Spinal cord (tissue), 10 donors: Measurements from ENCODE around the gene MPG. TPM values are rescaled to one million over a fixed set of nuclear protein-coding genes. Genes with fewer than 3 reads are reported as not detected.

Experiments
- DNase-seq, 6 donors: peaks; one replicate each; pipeline versions ENCODE4 v3.0.0 to v3.0.0-alpha.2; 2013 to 2015; ENCODE audit warnings: low spot score in 6 of 6, low read depth in 4 of 6
- H3K27ac ChIP-seq: one replicate; pipeline ENCODE4 v1.5.1; 2013; ENCODE audit warnings: low read depth, low read length, control low read depth
- H3K27me3 ChIP-seq: one replicate; pipeline ENCODE4 v1.6.1; 2013; ENCODE audit warnings: low read length; ENCODE audit not compliant: control insufficient read depth, insufficient read depth
- H3K36me3 ChIP-seq: one replicate; pipeline ENCODE4 v1.6.1; 2013; ENCODE audit warnings: low read length; ENCODE audit not compliant: control insufficient read depth, insufficient read depth
- H3K4me1 ChIP-seq: one replicate; pipeline ENCODE4 v1.6.1; 2013; ENCODE audit warnings: low read length; ENCODE audit not compliant: control insufficient read depth, insufficient read depth
- H3K4me3 ChIP-seq: one replicate; pipeline ENCODE4 v1.5.1; 2013; ENCODE audit warnings: low read depth, low read length, control low read depth
- H3K9me3 ChIP-seq: one replicate; pipeline ENCODE4 v1.6.1; 2013; ENCODE audit warnings: low read length; ENCODE audit not compliant: control insufficient read depth, insufficient read depth
- WGBS: methylation state at CpG from one replicate; pipeline ENCODE4 v1.1.5; 2013; ENCODE audit warnings: missing lambda C conversion rate; ENCODE audit not compliant: insufficient coverage; 5-methylcytosine and 5-hydroxymethylcytosine counted together
- polyA plus RNA-seq, 2 donors: library from polyadenylated mRNA; unstranded; fragments of 120-200 nt; gene quantifications; one replicate each; pipeline ENCODE4 v1.2.1, GENCODE V29; 2013; ENCODE audit not compliant: insufficient read length in 2 of 2
- total RNA-seq, 2 donors: library from RNA; depleted of rRNA in 1 of 2; stranded (reverse); fragments of 120-200 nt in 1 of 2; fragments of >200 nt in 1 of 2; gene quantifications; one replicate each; pipeline versions ENCODE4 v1.2.3 to v1.2.4, GENCODE V29; 2013 to 2014
- donor health status: healthy.

MPG gene
- total and polyA plus RNA-seq, 4 donors: 43.8 to 54.2 (median 46.4) TPM

GRCh38 chr16:65745-66144 is 12.3 kb upstream of the MPG start:
- H3K36me3 ChIP-seq: peaks cover 47% of the 10 kb centered on the region
- H3K27ac ChIP-seq: peak overlapping the region; percentile 17
- no peaks in the 10 kb centered on the region for H3K9me3 ChIP-seq
- H3K4me1 ChIP-seq: peaks cover 59% of the 10 kb centered on the region
- 24% methylated on average over 17 of the region's 17 CpGs for WGBS
- peak in 2 of 6 donors; percentile 79 to 85 for DNase-seq
- no peak overlapping the region for H3K4me3 ChIP-seq
- peaks cover 7% of the 10 kb centered on the region for H3K27me3 ChIP-seq

DNA sequence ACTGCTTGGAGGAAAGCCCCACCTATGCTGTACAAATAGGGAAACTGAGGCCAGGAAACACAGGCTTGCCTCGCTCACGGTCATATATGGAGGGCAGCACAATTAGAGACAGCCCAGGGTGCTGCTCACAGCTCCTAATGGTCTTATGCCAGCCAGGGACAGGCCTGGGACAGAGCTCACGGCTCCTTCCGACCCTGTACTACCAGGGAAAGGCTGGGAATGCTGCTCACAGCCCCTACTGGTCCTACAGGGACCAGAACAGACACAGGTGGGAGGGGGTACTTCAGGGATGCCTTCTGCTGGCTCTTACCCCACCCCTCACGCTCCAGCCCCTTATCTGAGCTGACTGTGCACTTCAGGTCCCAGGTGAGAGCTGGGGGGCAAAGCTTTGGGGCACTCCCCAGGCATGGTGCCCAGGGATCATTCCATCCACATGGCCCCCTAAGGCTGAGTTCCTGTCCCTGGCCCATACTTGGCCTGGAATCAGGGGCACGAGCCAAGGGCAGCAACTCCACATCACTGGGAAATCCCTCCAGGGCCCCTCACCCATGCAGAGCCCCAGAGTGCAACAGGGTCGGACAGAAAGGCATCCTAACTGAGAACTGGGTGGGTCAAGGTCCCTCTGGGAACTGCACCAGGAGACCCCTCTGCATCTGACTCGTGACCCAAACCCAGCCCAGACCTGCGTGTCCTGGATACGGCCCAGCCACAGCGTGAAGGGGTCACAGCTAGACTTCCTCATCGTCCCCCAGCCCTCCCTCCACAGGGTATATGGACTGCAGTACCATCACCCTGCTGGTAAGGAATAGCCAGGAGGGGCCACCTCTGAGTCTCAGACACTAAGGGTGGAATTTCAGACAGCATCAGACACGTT is 11.5 kb upstream of the MPG start:
- H3K27ac ChIP-seq: peak overlapping the region; percentile 88
- H3K4me3 ChIP-seq: no peak overlapping the region
- DNase-seq: no peak
- 79% methylated on average over 11 of the region's 13 CpGs for WGBS
- H3K4me1 ChIP-seq: peaks cover 67% of the 10 kb centered on the region
- H3K27me3 ChIP-seq: peaks cover 14% of the 10 kb centered on the region
- H3K9me3 ChIP-seq: no peaks in the 10 kb centered on the region
- peaks cover 43% of the 10 kb centered on the region for H3K36me3 ChIP-seq

DNA sequence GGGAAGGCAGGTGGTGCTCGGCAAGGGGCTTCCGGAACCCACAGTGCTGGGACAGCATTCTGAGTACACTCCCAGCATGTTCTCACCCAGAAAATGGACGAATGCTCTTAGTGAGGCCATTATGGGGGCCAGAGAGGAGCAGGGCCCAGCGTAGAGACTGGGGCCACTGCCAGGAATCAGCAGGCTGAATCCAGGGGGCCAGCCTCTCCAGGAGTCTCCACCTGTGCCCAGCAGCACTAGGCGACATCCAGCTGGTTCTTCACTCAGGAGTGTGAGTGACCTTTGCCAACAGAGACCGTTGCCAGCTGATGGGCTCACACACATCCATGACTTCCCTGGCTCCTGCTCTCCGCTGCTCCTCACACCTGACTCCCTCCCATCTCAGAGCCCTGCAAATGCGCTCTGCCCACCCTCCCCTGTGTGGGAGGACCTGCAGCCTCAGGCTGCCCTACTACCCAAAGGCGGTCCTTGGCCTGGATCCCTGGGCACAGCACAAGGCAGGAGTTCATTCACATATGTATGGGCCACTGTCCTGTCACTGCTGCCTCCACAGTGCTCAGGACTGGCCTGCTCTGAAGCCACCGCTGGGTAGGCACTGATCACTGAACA is 10.7 kb upstream of the MPG start:
- Histone ChIP-seq H3K4me1 (peaks cover 72% of the 10 kb centered on the region), H3K9me3 (no peaks in the 10 kb centered on the region), H3K27me3 (peaks cover 14% of the 10 kb centered on the region), H3K4me3 (no peak overlapping the region), H3K27ac (peak overlapping the region; percentile 88), H3K36me3 (peaks cover 35% of the 10 kb centered on the region)
- no peak for DNase-seq
- WGBS: 64% methylated on average over 10 of the region's 10 CpGs

- peaks cover 78% of the 10 kb centered on the region for H3K4me1 ChIP-seq
- peaks cover 27% of the 10 kb centered on the region for H3K36me3 ChIP-seq
- WGBS: 56% methylated on average over 26 of the region's 27 CpGs
- H3K4me3 ChIP-seq: peak overlapping the region; percentile 7
- no peaks in the 10 kb centered on the region for H3K9me3 ChIP-seq
- H3K27me3 ChIP-seq: peaks cover 20% of the 10 kb centered on the region
- DNase-seq: peak in 2 of 6 donors; percentile 56 to 79
- peak overlapping the region; percentile 88 for H3K27ac ChIP-seq
Observed at GRCh38 chr16:67884-68789, 9.9 kb upstream of the MPG start.

DNA sequence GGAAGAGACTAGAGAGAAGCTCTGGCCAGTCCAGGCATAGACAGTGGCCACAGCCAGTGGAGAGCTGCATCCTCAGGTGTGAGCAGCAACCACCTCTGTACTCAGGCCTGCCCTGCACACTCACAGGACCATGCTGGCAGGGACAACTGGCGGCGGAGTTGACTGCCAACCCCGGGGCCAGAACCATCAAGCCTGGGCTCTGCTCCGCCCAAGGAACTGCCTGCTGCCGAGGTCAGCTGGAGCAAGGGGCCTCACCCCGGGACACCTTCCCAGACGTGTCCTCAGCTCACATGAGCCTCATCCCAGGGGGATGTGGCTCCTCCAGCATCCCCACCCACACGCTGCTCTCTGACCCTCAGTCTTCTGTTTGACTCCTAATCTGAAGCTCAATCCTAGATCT is 8.8 kb upstream of the MPG start:
- 74% methylated on average over 7 of the region's 8 CpGs for WGBS
- Histone ChIP-seq H3K4me3 (no peak overlapping the region), H3K9me3 (no peaks in the 10 kb centered on the region), H3K27me3 (peaks cover 27% of the 10 kb centered on the region), H3K27ac (peak overlapping the region; percentile 88), H3K4me1 (peaks cover 87% of the 10 kb centered on the region), H3K36me3 (peaks cover 16% of the 10 kb centered on the region)
- DNase-seq: no peak

DNA sequence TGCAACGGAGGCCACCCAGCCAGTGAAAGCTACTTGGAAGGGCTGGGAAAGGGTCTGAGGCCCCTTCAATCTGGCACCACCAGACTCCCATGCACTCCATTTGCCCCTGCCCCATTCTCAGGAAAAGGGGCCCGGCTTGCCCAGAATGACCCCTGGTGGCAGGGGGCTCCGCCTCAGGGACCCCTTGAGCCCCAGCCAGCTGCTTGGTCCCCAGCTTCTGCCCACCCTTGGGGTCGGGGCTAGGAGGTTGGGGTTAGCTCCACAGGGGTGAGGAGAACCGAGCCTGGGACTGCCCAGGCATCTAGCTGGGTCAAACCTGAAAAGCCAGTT is 6.8 kb upstream of the MPG start:
- Histone ChIP-seq H3K36me3 (peaks cover 9% of the 10 kb centered on the region), H3K9me3 (no peaks in the 10 kb centered on the region), H3K27me3 (peaks cover 27% of the 10 kb centered on the region), H3K4me3 (peak overlapping the region; percentile 57), H3K4me1 (peaks cover 93% of the 10 kb centered on the region), H3K27ac (peak overlapping the region; percentile 87)
- DNase-seq: no peak
- 54% methylated on average over 5 of the region's 5 CpGs for whole genome bisulfite sequencing

DNA sequence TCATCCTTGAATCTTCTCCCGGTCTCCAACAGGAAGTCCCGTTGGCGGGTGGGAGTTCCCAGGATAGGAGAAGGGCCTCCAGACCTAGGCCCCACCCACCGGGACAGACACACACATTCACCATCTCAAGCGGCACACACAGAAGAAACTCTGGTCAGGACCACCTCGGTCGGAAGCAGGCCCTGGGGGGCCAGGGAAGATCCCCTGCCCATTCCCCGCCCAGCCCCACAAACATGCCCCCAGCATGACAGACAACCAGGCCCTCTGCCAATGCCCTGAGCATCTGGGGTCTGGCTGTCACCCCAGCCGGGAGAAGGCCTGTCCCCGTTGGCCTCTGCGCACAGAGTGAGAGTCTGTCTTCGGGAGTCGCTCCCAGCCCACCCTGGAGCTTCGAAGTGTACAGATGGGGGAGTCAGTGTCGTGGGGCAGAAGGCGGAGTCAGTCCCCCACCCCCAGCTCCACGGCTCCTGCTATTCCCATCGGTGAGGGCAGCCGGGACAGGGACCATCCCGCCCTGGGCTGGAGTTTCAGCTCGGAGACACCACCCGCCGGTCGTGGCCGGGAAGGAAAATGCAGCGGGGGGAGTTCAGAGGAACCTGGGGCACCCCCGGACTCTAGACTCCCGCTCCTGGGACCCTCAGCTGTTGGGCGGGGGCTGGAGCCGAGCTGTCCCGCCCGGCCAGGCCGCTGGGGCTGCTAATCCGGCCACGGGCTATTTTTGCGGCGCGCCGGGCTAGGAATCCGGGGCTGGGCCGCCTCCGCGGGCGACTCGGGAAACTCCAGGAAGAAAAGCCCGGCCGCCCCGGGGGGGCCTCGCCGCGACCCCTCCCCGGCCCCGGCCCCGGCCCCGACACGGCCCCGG is 6.3 kb upstream of the MPG start:
- Histone ChIP-seq H3K27me3 (peaks cover 27% of the 10 kb centered on the region), H3K9me3 (no peaks in the 10 kb centered on the region), H3K4me3 (peak overlapping the region; percentile 57), H3K36me3 (peaks cover 9% of the 10 kb centered on the region), H3K4me1 (peaks cover 93% of the 10 kb centered on the region), H3K27ac (peak overlapping the region; percentile 87)
- peak in 2 of 6 donors; percentile 43 to 77 for DNase-seq
- WGBS: 3% methylated on average over 47 of the region's 57 CpGs

DNA sequence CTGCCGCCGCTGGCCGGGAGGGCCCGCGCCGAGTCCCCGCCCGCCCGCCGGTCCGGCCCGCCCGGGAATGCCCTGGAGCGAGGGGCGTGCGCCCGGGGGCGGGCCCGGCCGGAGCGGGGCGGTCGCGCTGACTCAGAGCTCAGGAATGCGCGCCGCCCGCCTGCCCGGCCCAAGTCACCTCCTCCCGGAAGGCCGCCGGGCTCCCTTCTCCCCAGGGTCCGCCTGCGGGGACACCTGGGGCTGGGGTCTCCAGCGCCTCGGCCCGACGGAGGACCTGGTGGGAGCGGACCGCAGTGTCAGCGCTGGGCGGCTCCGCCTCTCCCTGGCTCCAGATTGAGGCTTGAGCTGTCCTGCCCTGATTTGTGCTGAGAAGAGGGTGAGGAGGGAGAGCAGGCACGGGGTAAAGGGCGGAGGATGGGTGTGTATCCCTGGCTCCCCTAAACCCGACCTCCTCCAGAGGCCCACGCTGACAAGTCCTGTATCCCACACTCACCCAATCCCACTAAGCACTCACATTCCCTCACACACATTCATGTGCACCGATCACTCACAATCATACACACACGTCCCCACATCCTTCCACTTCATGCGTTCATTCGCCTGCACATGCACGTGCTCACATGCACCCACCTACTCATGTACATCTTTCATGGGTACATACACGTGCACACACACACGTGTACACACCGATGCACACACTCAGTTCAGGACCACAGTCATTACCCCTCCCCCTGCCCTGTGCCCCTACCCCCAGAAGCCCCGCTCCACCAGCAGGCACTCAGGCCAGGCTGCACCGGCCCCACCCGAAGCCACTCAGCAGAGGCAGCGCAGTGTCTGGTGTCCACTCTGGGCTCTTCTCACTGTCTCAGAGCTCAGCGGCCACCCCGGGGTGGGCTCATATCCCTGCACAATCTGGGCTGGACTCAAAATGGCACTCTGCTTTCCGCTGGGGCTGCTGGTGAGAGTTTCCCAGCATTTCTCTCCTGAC is 5.2 kb upstream of the MPG start, which contains the start of gene RHBDF1:
RHBDF1 (minus strand) TSS at position 71 of the 988 bp plus-strand sequence. CDS start 7,616 bp downstream, outside the sequence.
- Histone ChIP-seq H3K36me3 (peaks cover 9% of the 10 kb centered on the region), H3K9me3 (no peaks in the 10 kb centered on the region), H3K4me1 (peaks cover 93% of the 10 kb centered on the region), H3K27ac (peak within 1 kb of the TSS; percentile 94), H3K4me3 (peak within 1 kb of the TSS; percentile 57), H3K27me3 (peaks cover 27% of the 10 kb centered on the region)
- peak in 2 of 6 donors; percentile 7 to 67 for DNase-seq
- WGBS: 22% methylated on average over 58 of the region's 62 CpGs
